HG03432 (cell line): ENCODE data around the gene RPS2.
A peak's percentile ranks its signal among the peaks of the same experiment; 100 is the strongest.
"Not testable (repeated sequence)": the region's sequence is repeated elsewhere in the genome, so short reads cannot be mapped to it uniquely, and the experiment has no call there.

Source experiments
- ATAC-seq: cut with Tn5 transposase; IDR thresholded peaks from one replicate; pipeline ENCODE4 v1.9.1; 2021; ENCODE audit warnings: mild to moderate bottlenecking, moderate library complexity; ENCODE audit not compliant: unreplicated experiment

The RPS2 gene

GRCh38 chr16:1942810-1943726 is 21.6 kb downstream of the RPS2 start, which contains the start of gene MSRB1:
Gene MSRB1 (minus strand): TSS chr16:1943199. CDS start chr16:1943156, 43 bp downstream.
- ATAC-seq: peak; percentile 92

DNA sequence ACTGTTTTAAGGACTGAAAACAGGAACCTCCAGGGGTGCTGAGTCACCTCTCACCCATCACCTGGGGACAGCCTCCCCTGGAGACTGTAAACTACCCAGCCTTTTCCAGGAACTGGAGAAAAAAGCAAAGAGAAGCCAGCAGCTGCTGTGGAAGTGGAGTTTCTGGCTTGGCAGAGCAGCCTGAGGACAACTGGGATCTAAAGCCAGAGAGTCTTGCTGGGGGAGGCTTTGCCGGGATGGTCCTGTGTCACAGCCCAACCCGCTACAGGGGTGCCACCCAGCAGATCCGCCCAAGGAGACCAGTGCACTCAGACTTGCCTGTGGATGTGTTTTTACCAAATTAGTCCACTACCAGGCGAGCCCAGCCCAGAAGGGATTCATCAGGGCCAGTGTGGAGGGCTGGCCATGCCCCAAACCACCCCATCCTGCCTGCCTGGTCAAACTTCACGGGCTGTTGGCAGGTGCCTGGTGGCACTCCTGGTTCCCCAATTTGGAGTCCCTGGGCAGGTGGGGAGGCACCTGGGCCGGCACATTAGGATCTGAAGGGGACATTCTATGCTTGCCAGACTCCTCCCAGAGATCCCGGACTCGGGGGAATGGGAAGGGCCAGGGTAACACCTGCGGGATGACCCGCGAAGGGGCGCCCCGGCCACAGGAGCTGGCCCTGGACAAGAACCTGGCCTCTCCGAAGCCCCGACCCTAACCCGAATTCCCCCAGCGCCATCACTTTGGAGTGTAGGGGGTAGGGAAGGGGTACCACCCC is 22.4 kb downstream of the RPS2 start:
- ATAC-seq: no peak

DNA sequence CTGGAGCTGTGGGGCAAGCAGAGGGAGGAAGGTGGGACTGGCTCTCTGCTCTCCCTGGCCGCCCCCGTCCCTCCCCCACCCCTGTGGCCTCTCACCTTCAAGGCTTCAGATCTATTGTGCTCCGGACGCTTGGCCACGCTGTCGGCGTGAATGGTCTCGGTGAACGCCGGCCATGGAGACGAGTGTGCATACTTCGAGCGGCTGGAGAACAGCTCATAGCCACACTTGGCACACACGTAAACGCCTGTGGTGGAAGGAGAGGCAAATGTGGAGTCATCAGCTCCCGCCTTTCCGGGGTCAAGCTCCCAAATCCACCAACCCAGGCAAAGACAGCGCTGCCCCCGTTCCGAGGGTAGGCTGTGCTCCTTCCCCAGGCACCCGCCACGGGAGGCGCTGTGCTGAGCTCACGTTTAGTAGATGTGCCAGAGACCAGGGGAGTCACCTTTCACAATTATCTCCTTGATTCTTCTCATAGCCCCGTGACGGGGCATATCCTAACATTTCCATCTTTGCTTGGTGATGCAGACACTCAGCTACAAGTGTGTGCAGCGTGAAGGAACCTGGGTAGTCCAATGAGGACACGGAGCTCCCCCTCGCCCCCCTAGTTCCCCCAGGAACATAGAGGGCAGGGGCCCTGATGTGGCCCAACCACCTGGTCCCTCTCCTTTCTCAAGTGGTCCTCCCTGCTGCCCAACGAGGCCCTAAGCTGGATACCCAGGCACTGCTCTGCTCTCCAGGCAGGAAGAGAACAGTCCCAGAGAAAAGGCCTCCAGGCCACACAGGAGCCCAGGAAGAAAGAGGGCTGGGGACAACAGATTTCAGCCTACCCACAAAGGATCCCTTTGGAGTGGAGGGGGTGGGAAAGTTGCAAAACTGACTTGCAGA is 23.2 kb downstream of the RPS2 start:
- ATAC-seq: no peak

DNA sequence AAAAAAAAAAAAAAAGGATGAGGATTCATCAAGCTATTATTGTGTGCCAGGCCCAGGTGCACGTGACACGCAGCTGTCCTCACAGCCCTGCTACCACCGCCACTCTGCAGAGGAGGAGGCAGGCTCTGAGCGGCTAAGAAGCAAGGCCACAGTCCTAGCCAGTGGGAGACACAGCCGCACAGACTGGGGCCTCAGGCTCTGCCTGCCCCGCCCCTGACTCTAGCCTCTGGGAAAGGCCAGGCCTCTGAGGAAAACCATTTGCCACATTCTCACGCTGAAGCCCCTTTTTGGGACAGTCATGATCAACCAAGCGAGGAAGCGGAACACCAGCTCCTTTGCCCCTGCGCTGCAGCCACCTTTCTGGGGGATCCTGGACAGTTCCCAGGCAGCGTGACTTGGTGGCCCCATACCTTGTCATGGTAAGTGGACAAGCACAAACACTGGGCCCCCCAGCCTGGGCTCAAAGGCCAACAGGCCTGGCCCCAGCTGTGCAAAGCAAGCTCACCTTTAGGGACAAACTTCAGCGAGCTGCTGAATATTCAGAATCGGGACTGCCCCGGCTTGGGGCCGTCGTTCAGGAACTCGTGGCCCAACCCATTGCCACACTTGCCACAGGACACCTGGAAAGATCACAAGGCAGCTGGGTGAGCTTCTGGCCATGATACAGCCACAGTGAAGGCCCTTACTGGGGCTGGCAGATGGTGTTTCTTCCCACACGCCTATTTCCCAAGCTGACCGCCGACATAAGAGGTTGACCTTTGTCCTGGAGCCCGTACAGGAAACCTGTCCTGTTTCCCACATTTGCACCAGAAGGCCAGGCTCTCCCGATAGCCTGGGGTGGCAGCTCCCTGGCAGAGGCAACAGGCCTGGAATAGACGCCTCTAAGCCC is 24.1 kb downstream of the RPS2 start:
- ATAC-seq: no peak

GRCh38 chr16:1939833-1940232 is 24.8 kb downstream of the RPS2 start:
- ATAC-seq: not testable (repeated sequence)

- no peak for ATAC-seq
Measured at GRCh38 chr16:1938910-1939309, 25.7 kb downstream of the RPS2 start.

- ATAC-seq: no peak
Measured at GRCh38 chr16:1938316-1938715, 26.3 kb downstream of the RPS2 start.

GRCh38 chr16:1936945-1937479 is 27.6 kb downstream of the RPS2 start:
- ATAC-seq: no peak

DNA sequence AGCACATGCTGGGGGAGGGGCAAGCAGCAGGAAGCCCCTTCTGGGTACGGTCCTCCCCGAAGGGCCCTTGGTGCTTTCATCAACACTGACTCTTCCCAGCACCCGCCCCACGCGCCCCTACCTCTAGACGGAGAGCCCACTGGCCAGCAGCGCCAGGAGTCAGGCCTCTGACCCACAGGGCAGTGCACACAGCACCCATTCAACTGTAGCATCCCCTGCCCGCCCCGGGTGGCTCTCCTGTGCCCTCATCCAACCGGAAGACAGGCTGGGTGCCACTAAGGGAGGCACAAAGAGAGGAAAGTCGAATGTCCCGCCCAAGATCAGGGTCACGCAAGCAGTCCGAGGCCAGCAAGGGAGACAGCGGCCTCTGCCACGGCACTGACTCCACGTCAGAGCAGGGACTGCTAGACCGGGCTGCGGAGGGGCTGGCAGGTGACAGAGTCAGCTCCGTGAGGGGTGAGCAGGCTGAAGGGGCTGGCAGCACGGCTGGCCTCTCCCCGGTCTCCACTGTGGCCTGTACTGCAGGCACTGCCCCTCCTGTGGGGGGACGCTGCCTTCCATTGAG is 31.4 kb downstream of the RPS2 start:
- ATAC-seq: no peak

DNA sequence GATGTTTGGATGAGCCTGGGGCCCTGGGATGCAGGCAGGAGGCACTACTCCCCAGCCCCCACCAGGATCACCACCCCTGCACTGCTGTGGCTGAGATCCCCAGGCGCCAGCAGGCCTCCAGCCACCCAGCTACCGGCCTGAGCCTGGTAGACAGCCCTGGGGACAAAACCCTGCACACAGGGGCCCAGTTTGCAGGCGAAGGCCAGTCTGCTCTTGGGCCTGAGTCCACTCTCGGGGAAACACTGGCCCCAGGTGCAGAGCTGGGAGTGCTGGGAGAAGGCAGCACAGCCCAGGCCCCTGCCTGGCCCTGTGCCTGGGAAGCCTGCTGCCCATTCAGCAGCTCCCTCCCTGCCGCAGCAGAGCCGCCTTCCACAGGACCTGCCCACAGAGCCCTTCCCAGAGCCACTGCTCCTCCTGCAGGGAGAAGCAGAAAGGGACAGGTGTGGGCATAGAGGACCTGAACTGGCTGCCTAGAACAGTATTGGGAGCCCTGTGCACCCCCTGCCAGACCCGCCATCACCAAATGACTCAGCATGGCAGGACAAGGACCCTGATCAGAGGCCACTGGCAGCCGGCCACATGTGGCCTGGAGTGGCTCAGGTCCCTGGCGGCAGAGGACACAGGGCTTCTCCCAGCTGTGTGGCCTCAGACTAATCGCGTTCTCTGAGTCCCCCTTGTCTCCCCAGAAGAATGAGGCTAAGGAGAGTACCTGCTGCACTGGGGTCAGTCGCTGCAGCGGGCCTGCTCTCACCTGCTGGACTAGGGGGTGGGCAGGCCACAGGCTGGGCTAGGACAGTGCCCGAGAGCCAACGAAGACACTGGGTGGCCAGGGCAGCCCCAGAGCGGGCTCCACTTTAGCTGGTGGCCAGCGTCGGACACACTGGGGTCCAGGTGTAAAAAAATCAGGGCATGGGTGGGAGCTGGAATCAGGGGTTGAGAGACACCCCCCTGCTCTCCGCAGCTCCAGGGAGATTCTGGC is 32.3 kb downstream of the RPS2 start:
- ATAC-seq: no peak

- ATAC-seq: no peak
Measured at GRCh38 chr16:1930338-1930720, 34.3 kb downstream of the RPS2 start.

GRCh38 chr16:1929578-1930337 is 34.9 kb downstream of the RPS2 start:
- ATAC-seq: peak; percentile 90

DNA sequence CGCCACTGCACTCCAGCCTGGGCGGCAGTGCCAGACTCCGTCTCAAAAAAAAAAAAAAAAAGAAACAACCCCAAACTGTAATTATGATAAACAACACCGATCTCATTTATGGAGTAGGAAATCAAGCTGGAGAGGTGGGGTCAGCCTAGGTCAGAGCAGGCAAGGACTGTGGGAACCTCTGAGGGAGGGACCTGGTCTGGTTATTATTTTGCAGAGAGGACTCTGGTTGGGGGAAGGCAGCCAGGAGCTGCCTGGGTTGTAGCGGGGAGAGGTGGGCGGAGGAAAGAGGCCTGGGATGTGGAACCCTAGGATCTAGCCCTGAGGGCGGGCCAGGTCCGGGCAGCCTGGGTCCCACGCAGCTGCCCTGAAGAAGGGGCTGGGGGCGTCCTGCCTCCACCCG is 35.5 kb downstream of the RPS2 start:
- peak; percentile 40 for ATAC-seq

DNA sequence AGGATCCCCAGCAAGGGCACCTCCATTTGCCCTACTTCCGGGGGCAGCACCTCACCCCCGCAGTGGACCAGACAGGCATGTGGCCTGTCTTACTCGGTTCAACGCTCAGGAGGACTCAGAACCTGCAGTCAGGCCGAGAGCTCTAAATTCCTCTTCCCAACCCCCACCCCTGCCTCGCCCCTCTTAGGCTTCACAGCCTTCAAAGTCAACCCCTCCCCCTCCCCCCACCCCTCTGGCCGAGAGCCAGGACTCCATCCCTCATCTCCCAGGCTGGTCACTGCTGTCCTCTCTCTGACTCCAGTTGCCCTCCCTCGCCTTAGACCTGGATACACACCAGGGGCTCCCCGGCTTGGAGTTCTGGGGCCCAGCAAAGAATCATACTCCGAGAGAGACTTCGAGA is 38.4 kb downstream of the RPS2 start:
- no peak for ATAC-seq

DNA sequence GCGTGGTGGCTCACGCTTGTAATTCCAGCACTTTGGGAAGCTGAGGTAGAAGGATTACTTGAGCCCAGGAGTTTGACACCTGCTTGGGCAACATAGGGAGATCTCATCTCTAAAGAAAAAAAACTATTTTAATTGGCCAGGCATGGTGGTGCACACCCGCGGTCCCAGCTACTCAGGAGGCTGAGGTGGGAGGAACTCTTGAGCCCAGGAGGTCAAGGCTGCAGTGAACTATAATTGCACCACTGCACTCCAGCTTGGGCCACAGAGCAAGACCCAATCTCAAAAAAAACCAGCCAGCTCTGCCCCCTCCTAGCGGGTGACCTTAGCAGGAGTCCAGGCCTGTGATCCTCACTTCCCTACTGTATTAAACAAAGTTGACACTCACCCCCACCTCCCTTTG is 40.5 kb downstream of the RPS2 start:
- no peak for ATAC-seq

GRCh38 chr16:1923299-1924034 is 41.2 kb downstream of the RPS2 start:
- no peak for ATAC-seq

DNA sequence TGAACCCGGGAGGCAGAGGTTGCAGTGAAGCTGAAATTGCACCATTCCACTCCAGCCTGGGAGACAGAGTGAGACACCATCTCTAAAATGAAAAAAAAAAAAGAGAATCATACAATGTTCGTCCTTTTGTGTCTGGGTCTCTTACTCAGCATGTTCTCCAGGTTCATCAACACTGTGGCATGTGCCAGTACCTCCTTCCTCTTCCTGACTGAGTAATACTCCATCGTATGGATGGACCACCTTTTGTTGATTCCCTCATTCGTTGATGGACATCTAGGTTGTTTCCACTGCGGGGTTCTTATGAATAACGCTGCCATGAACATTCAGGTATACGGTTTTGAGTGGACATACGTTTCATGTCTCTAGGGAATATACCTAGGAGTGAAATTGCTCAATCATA is 42.3 kb downstream of the RPS2 start:
- ATAC-seq: no peak
